Spleen (tissue), 7 donors: Measurements from ENCODE around the gene TBL3.

Experiments used
- CTCF ChIP-seq, 11 experiments: fragments of 200-600 bp in 7 of 11; fragments of 450-650 bp in 4 of 11; sonication (generic) in 4 of 11; IDR thresholded peaks in 8 of 11; conservative IDR thresholded peaks in 3 of 11; 1 replicate in 7 of 11; 2 replicates in 4 of 11; pipeline versions ENCODE4 v1.4.0 to v1.8.0; 2016 to 2021; ENCODE audit warnings: antibody characterized with exemption in 11 of 11, inconsistent platforms in 4 of 11, mild to moderate bottlenecking in 1 of 11
- POLR2A ChIP-seq, 3 donors: fragments of 450-650 bp; IDR thresholded peaks; one replicate each; pipeline ENCODE4 v1.5.1; 2017; ENCODE audit warnings: antibody characterized with exemption in 3 of 3, mild to moderate bottlenecking in 1 of 3
- POLR2AphosphoS5 ChIP-seq, 3 donors: sonication (generic); formaldehyde crosslinking; IDR thresholded peaks; one replicate each; pipeline ENCODE4 v1.5.1; 2017; ENCODE audit warnings: antibody characterized with exemption in 3 of 3
- donor health status: DM: no; HTN: no; CAD: no; lungs with moderate emphysema.
- donor health status: DM: no; HTN: no; CAD: no.
- donor health status: DM: no; HTN: no; CAD: no.

DNA sequence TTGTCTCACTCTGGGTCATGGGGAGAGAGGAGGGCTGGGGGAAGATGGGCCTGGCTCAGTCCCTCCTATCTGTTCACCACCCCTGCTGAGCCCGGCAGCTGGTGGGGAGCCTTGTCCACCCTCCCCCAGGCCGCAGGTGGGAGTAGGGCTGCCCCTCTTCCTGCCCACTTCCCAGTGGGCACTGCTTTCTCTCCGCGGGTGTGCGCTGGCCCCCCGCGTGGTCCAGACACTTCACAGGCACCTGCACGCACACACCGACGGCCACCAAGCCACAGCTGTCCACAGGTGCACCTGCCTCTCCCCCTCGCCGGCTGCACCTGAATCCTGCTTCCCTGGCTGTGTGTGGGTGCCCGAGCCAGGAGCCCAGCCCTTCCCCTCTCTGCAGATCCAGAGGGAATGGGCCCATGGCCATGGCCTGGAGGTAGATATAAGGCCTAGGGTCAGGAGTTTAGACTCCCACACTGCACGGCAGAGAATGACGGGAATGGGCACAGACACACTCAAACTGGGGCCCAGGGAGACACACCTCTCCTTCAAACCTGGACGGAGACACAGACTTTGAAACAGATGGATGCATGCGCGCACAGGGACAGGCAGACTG is 56.9 kb downstream of the TBL3 start:
- TF ChIP-seq POLR2A (IDR thresholded peaks at IDR 0.05), result no peak
- no peak for TF ChIP-seq CTCF (IDR thresholded peaks at IDR 0.05 in 8 of 11, conservative IDR thresholded peaks at IDR 0.05 in 3 of 11)
- no peak for TF ChIP-seq POLR2AphosphoS5 (IDR thresholded peaks at IDR 0.05)
